OCI-LY7 (cell line): ENCODE measurements around the gene WTAP.

Experiments used
- EZH2phosphoT487 ChIP-seq: fragments of 200-600 bp; sonication (generic); IDR thresholded peaks from 2 replicates; pipeline ENCODE4 v1.6.1; 2018; ENCODE audit warnings: low read depth, borderline replicate concordance, mild to moderate bottlenecking, mixed run types, antibody characterized with exemption, low read length, moderate library complexity, mixed read lengths
- TF ChIP-seq, protein P1 (sequence below): fragments of 200-600 bp; sonication (generic); conservative IDR thresholded peaks from 2 replicates; pipeline ENCODE4 v1.5.1; 2014; ENCODE audit warnings: mild to moderate bottlenecking, antibody characterized with exemption, low read length, moderate library complexity, mixed read lengths

DNA sequence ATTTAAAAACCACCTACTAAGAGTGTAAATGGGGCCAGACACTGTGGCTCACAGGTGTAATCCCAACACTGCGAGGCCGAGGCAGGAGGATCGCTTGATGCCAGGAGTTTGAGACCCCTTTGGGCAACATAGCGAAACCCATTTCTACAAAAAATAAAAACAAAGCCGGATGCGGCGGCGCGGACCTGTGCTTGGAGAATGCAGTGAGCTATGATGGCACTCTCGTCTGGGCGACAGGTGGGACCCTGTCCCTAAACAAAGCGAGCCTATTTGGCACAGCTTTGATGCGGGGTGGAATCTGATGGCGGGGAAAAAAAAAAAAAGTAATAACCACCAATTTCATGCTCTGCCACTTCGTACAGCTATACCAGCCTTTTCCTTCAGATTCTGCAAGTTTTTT lies 61.0 kb downstream of the WTAP start:
- TF ChIP-seq, protein P1, sequence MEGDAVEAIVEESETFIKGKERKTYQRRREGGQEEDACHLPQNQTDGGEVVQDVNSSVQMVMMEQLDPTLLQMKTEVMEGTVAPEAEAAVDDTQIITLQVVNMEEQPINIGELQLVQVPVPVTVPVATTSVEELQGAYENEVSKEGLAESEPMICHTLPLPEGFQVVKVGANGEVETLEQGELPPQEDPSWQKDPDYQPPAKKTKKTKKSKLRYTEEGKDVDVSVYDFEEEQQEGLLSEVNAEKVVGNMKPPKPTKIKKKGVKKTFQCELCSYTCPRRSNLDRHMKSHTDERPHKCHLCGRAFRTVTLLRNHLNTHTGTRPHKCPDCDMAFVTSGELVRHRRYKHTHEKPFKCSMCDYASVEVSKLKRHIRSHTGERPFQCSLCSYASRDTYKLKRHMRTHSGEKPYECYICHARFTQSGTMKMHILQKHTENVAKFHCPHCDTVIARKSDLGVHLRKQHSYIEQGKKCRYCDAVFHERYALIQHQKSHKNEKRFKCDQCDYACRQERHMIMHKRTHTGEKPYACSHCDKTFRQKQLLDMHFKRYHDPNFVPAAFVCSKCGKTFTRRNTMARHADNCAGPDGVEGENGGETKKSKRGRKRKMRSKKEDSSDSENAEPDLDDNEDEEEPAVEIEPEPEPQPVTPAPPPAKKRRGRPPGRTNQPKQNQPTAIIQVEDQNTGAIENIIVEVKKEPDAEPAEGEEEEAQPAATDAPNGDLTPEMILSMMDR: no peak
- no peak for TF ChIP-seq EZH2phosphoT487
